ENCODE measurements around the gene ARL5A. TPM values are rescaled to one million over a fixed set of nuclear protein-coding genes. Genes with fewer than 3 reads are reported as not detected.
A peak's percentile ranks its signal among the peaks of the same experiment; 100 is the strongest.

ARL5A gene
- total and polyA plus RNA-seq, 9 of the 15 experiments (the other 6 are each of a cell fraction or from before 2014, with no cell fraction given) = 16.3 to 117 (median 88.4) TPM

DNA sequence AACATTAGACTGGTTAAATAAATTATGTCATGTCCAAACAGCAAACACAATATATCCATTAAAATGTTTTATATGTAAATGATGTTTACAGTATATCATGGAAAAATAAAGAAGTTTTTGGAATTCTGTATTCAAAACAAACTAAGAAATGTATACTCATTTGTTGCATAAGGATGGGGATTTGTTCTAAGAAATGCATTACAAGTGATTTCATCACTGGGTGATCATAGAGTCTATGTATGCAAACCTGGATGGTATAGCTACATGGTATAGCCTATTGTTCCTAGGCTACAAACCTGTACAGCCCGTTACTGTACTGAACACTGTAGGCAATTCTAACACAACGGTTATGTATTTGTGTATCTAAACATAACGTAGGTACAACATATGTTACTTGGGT lies 35.1 kb downstream of the ARL5A start:
- Histone ChIP-seq H3K9ac (ENCODE audit: insufficient read depth in 1 of 2, low read depth in 2 of 2, low read length in 2 of 2) (no peak overlapping the region), H3K4me3 (no peak overlapping the region), H3K4me2 (ENCODE audit: insufficient read depth, low read length) (no peak overlapping the region), H3K27me3 (ENCODE audit: control insufficient read depth in 2 of 2, insufficient read depth in 2 of 2, low read length in 2 of 2) (no peaks in the 10 kb centered on the region), H3K36me3 (ENCODE audit: control insufficient read depth, insufficient read depth, low read length) (peaks cover 27% of the 10 kb centered on the region), H4K20me1 (replicated peaks; ENCODE audit: control insufficient read depth, insufficient read depth, low read length) (no peaks in the 10 kb centered on the region), H3K9me3 (replicated peaks; ENCODE audit: control insufficient read depth, insufficient read depth, low read depth, low read length) (no peaks in the 10 kb centered on the region), H3K4me1 (replicated peaks in 1 of 2; ENCODE audit: control insufficient read depth in 2 of 2, insufficient read depth in 2 of 2, low read length in 2 of 2) (peaks cover 11 to 22% of the 10 kb centered on the region in 2 experiments; a peak in 4 of 5 replicates), H3K79me2 (ENCODE audit: control insufficient read depth, insufficient read depth, low read length) (no peaks in the 10 kb centered on the region), H3K27ac (ENCODE audit: extremely low read depth, low read depth, low read length) (no peak overlapping the region), H3K9me1 (ENCODE audit: control insufficient read depth, insufficient read depth, low read length) (no peaks in the 10 kb centered on the region), H2AFZ (ENCODE audit: low read depth, low read length) (no peak overlapping the region)
- intact Hi-C loops (cut with micrococcal nuclease) (no loop called here), in situ Hi-C loops (cut with MboI) (no loop called here)
- CTCF ChIA-PET (ENCODE audit: low intra/inter-chr PET ratio) = no interaction called here
- 0 out of 3 replicates have a peak, but pooled peaks have one; percentile 8 for ATAC-seq
- 90% methylated on average over 3 of the region's 3 CpGs for WGBS (ENCODE audit: insufficient coverage, low coverage, missing lambda C conversion rate)
- FAIRE-seq = no peak
- BruUV-seq (replicated peaks) = no TSS peak
- DNase-seq (ENCODE audit: extremely low read depth in 1 of 4, low spot score in 3 of 4) = no peak
- POLR2A ChIA-PET = interaction anchor here (0.6 kb wide), 1 partner anchor 31 kb away, joined by 3 read pairs; no protein-coding TSS in a partner anchor
- 0 out of 2 replicates have a peak, but pooled peaks have one; percentile 23 for TF ChIP-seq CEBPB (tag; IDR thresholded peaks at IDR 0.05)
- no peak for TF ChIP-seq CBFB (CRISPR knock-in tag; IDR thresholded peaks at IDR 0.05)
- TF ChIP-seq CXXC5 (CRISPR knock-in tag; IDR thresholded peaks at IDR 0.05) = no peak
- TF ChIP-seq TAF9B (IDR thresholded peaks at IDR 0.05; ENCODE audit: partially characterized antibody) = no peak
- TF ChIP-seq ETV5 (CRISPR knock-in tag; IDR thresholded peaks at IDR 0.05; ENCODE audit: low read depth) = no peak
- 0 out of 2 replicates have a peak, but pooled peaks have one; percentile 21 for TF ChIP-seq ZNF175 (CRISPR knock-in tag; IDR thresholded peaks at IDR 0.05; ENCODE audit: low read depth)
- peak; percentile 17; the same call in 1 of the 2 replicates for TF ChIP-seq EP300 (IDR thresholded peaks at IDR 0.05; ENCODE audit: low read length)
- TF ChIP-seq BRD9 (IDR thresholded peaks at IDR 0.05; ENCODE audit: low read depth, partially characterized antibody) = no peak
- TF ChIP-seq, protein P1, sequence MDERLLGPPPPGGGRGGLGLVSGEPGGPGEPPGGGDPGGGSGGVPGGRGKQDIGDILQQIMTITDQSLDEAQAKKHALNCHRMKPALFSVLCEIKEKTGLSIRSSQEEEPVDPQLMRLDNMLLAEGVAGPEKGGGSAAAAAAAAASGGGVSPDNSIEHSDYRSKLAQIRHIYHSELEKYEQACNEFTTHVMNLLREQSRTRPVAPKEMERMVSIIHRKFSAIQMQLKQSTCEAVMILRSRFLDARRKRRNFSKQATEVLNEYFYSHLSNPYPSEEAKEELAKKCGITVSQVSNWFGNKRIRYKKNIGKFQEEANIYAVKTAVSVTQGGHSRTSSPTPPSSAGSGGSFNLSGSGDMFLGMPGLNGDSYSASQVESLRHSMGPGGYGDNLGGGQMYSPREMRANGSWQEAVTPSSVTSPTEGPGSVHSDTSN (CRISPR knock-in tag; IDR thresholded peaks at IDR 0.05; ENCODE audit: low read depth) = no peak
- TF ChIP-seq, protein P1 (tag; conservative IDR thresholded peaks at IDR 0.05; ENCODE audit: low read depth) = no peak
- TF ChIP-seq ZNF282 (CRISPR knock-in tag; IDR thresholded peaks at IDR 0.05) = no peak
- no peak for TF ChIP-seq POU5F1 (IDR thresholded peaks at IDR 0.05; ENCODE audit: borderline replicate concordance, low read depth, low read length, partially characterized antibody)
- TF ChIP-seq, protein P2, sequence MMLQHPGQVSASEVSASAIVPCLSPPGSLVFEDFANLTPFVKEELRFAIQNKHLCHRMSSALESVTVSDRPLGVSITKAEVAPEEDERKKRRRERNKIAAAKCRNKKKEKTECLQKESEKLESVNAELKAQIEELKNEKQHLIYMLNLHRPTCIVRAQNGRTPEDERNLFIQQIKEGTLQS (IDR thresholded peaks at IDR 0.05) = peak; percentile 66
- TF ChIP-seq, protein P2 (CRISPR knock-in tag; conservative IDR thresholded peaks at IDR 0.05) = no peak
- TF ChIP-seq, protein P3, sequence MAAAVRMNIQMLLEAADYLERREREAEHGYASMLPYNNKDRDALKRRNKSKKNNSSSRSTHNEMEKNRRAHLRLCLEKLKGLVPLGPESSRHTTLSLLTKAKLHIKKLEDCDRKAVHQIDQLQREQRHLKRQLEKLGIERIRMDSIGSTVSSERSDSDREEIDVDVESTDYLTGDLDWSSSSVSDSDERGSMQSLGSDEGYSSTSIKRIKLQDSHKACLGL (CRISPR knock-in tag; IDR thresholded peaks at IDR 0.05; ENCODE audit: borderline replicate concordance, poor library complexity, severe bottlenecking) = no peak
- TF ChIP-seq, protein P4, sequence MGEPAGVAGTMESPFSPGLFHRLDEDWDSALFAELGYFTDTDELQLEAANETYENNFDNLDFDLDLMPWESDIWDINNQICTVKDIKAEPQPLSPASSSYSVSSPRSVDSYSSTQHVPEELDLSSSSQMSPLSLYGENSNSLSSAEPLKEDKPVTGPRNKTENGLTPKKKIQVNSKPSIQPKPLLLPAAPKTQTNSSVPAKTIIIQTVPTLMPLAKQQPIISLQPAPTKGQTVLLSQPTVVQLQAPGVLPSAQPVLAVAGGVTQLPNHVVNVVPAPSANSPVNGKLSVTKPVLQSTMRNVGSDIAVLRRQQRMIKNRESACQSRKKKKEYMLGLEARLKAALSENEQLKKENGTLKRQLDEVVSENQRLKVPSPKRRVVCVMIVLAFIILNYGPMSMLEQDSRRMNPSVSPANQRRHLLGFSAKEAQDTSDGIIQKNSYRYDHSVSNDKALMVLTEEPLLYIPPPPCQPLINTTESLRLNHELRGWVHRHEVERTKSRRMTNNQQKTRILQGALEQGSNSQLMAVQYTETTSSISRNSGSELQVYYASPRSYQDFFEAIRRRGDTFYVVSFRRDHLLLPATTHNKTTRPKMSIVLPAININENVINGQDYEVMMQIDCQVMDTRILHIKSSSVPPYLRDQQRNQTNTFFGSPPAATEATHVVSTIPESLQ (CRISPR knock-in tag; IDR thresholded peaks at IDR 0.05) = no peak
- no peak for TF ChIP-seq C11orf30 (IDR thresholded peaks at IDR 0.05; ENCODE audit: low read depth)

All from K562 (cell line).